ENCODE measurements around the gene TRAF4. TPM values are rescaled to one million over a fixed set of nuclear protein-coding genes. Genes with fewer than 3 reads are reported as not detected.

The TRAF4 gene
- total RNA-seq (100 to 1,000 TPM; 411 to 416 TPM), total RNA-seq (11.4 to 286 (median 64.0) reads per million in 172 experiments)
- polyA plus RNA-seq (2013, experiment 1 of 2) = 9.5 TPM
- 21.7 TPM for polyA plus RNA-seq (2013, experiment 2 of 2)

GRCh38 chr17:28743243-28744103 is at the start of gene TRAF4:
TSS of gene TRAF4 (plus strand) at chr17:28744011. CDS start at chr17:28744113, 102 bp downstream.
- Mint-ChIP-seq H3K27ac (peak within 1 kb of the TSS; percentile 88), H3K4me1 (ENCODE audit: low read depth) (peaks cover 27% of the 10 kb centered on the region), H3K36me3 (ENCODE audit: low read depth) (peaks cover 10% of the 10 kb centered on the region), H3K27me3 (no peaks in the 10 kb centered on the region), H3K9me3 (no peaks in the 10 kb centered on the region), H3K4me3 (peak within 1 kb of the TSS; percentile 90)
- no peaks in the 10 kb centered on the region for H3K27me3 ChIP-seq (ENCODE audit: control insufficient read depth in 1 of 2, insufficient read depth in 2 of 2, low read length in 2 of 2)
- H3K27ac ChIP-seq (ENCODE audit: low read depth in 1 of 2, low read length in 2 of 2) = peak within 1 kb of the TSS; percentile 72 to 88
- DNase-seq (peak in 13 of 14 experiments; percentile 53 to 92 (median 67)), ATAC-seq (ENCODE audit: poor library complexity) (peak; percentile 88)
- no peak for TF ChIP-seq CTCF (IDR thresholded peaks at IDR 0.05)
- peaks cover 59% of the 10 kb centered on the region for H3K4me1 ChIP-seq (ENCODE audit: insufficient read depth, low read length)
- intact Hi-C loops (cut with DNase I, micrococcal nuclease) = loop anchor here in 1 of 2 experiments (1.0 to 10.0 kb wide), 2 partner anchors 16 to 841 kb away; partner anchors contain the start of gene GIT1
- ChIA-PET CTCF (interaction anchor here (0.9 to 12.6 kb wide), 4 partner anchors 16 to 150 kb away, joined by 3 to 373 read pairs (median 4); partner anchors contain the start of genes NEK8, RPL23A and TLCD1), POLR2A (interaction anchor here (0.6 to 13.8 kb wide), 8 partner anchors 12 to 874 kb away, joined by 3 to 268 read pairs (median 3); partner anchors contain the start of genes BLTP2, FLOT2, NEK8 and RPL23A)
- H3K9me3 ChIP-seq (ENCODE audit: control insufficient read depth in 1 of 2, insufficient read depth in 1 of 2, low read length in 2 of 2) = no peaks in the 10 kb centered on the region
- H3K36me3 ChIP-seq (ENCODE audit: insufficient read depth, low read length) = peaks cover 13% of the 10 kb centered on the region
- peak within 1 kb of the TSS; percentile 76 for H3K4me3 ChIP-seq (ENCODE audit: low read length)

- CTCF ChIA-PET = interaction anchor here (0.6 kb wide), 1 partner anchor 13 kb away, joined by 3 read pairs; the partner anchor contains the start of gene PROCA1
- Mint-ChIP-seq H3K9me3 (no peaks in the 10 kb centered on the region), H3K4me1 (ENCODE audit: low read depth) (no peaks in the 10 kb centered on the region), H3K27ac (no peak overlapping the region), H3K27me3 (no peaks in the 10 kb centered on the region), H3K4me3 (no peak overlapping the region), H3K36me3 (ENCODE audit: low read depth) (peaks cover 97% of the 10 kb centered on the region)
- no peak for DNase-seq
- Histone ChIP-seq H3K36me3 (ENCODE audit: insufficient read depth, low read length) (peaks cover 94% of the 10 kb centered on the region), H3K9me3 (ENCODE audit: control insufficient read depth in 1 of 2, insufficient read depth in 1 of 2, low read length in 2 of 2) (no peaks in the 10 kb centered on the region), H3K4me1 (ENCODE audit: insufficient read depth, low read length) (no peaks in the 10 kb centered on the region), H3K27ac (ENCODE audit: low read depth in 1 of 2, low read length in 2 of 2) (no peak overlapping the region), H3K4me3 (ENCODE audit: low read length) (no peak overlapping the region), H3K27me3 (ENCODE audit: control insufficient read depth in 1 of 2, insufficient read depth in 2 of 2, low read length in 2 of 2) (no peaks in the 10 kb centered on the region)
- POLR2A ChIA-PET = no interaction called here
- TF ChIP-seq CTCF (IDR thresholded peaks at IDR 0.05) = no peak
- no peak for ATAC-seq (ENCODE audit: poor library complexity)
- intact Hi-C loops (cut with DNase I, micrococcal nuclease) = no loop called here
Measured at GRCh38 chr17:28698253-28698941, 45.4 kb upstream of the TRAF4 start.

DNA sequence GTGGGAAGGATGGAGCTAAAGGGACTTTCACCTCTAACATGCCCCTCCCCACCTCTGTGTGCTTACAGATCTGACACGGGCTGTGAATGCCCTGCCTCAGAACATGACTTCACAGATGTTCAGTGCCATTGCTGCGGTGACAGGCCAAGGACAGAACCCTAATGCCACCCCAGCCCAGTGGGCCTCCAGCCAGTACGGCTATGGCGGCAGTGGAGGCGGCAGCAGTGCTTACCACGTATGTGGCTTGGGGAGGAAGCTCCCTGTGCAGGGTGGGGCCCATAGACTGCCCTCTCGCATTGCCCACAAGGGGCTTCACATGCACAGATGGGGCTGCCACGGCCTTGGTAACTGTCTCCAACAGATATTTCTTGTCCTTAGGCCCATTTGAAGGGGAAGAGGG is 43.5 kb upstream of the TRAF4 start:
- ATAC-seq (ENCODE audit: poor library complexity) = no peak
- Histone ChIP-seq H3K36me3 (ENCODE audit: insufficient read depth, low read length) (peaks cover 81% of the 10 kb centered on the region), H3K9me3 (ENCODE audit: control insufficient read depth in 1 of 2, insufficient read depth in 1 of 2, low read length in 2 of 2) (no peaks in the 10 kb centered on the region), H3K4me1 (ENCODE audit: insufficient read depth, low read length) (no peaks in the 10 kb centered on the region), H3K27me3 (ENCODE audit: control insufficient read depth in 1 of 2, insufficient read depth in 2 of 2, low read length in 2 of 2) (no peaks in the 10 kb centered on the region), H3K27ac (ENCODE audit: low read depth in 1 of 2, low read length in 2 of 2) (no peak overlapping the region), H3K4me3 (ENCODE audit: low read length) (no peak overlapping the region)
- peaks cover 86% of the 10 kb centered on the region for H3K36me3 Mint-ChIP-seq (ENCODE audit: low read depth)
- DNase-seq = no peak
- no peaks in the 10 kb centered on the region for H3K4me1 Mint-ChIP-seq (ENCODE audit: low read depth)
- ChIA-PET POLR2A (no interaction called here), CTCF (no interaction called here)
- H3K27ac Mint-ChIP-seq = no peak overlapping the region
- H3K9me3 Mint-ChIP-seq = no peaks in the 10 kb centered on the region
- H3K27me3 Mint-ChIP-seq = no peaks in the 10 kb centered on the region
- no peak for TF ChIP-seq CTCF (IDR thresholded peaks at IDR 0.05)
- H3K4me3 Mint-ChIP-seq = no peak overlapping the region
- intact Hi-C loops (cut with DNase I, micrococcal nuclease) = no loop called here

Measured in CD4-positive, alpha-beta T cell (primary cell).